ENCODE measurements around the gene TECPR2.

TECPR2 gene

GRCh38 chr14:102464006-102464405 is 101.3 kb downstream of the TECPR2 start:
- no peak for DNase-seq (ENCODE audit: low spot score)

- DNase-seq (ENCODE audit: low spot score) = no peak
Observed at GRCh38 chr14:102464846-102465341, 102.2 kb downstream of the TECPR2 start.

- DNase-seq (ENCODE audit: low spot score) = no peak
Observed at GRCh38 chr14:102469261-102469660, 106.5 kb downstream of the TECPR2 start.

- peak; percentile 33 for DNase-seq (ENCODE audit: low spot score)
Observed at GRCh38 chr14:102471921-102472790, 109.4 kb downstream of the TECPR2 start.

- DNase-seq (ENCODE audit: low spot score) = peak; percentile 75
Observed at GRCh38 chr14:102472791-102473150, 110.0 kb downstream of the TECPR2 start.

GRCh38 chr14:102473559-102473958 is 110.8 kb downstream of the TECPR2 start:
- no peak for DNase-seq (ENCODE audit: low spot score)

- peak; percentile 63 for DNase-seq (ENCODE audit: low spot score)
Observed at GRCh38 chr14:102474934-102475333, 112.2 kb downstream of the TECPR2 start.

- DNase-seq (ENCODE audit: low spot score) = no peak
Observed at GRCh38 chr14:102479107-102479506, 116.4 kb downstream of the TECPR2 start.

- DNase-seq (ENCODE audit: low spot score) = peak; percentile 88
Observed at GRCh38 chr14:102479777-102480176, 117.0 kb downstream of the TECPR2 start.

- DNase-seq (ENCODE audit: low spot score) = no peak
Observed at GRCh38 chr14:102481371-102481770, 118.6 kb downstream of the TECPR2 start.

- no peak for DNase-seq (ENCODE audit: low spot score)
Observed at GRCh38 chr14:102481791-102482238, 119.1 kb downstream of the TECPR2 start.

GRCh38 chr14:102484316-102484715 is 121.6 kb downstream of the TECPR2 start:
- no peak for DNase-seq (ENCODE audit: low spot score)

- no peak for DNase-seq (ENCODE audit: low spot score)
Observed at GRCh38 chr14:102485693-102486512, 123.2 kb downstream of the TECPR2 start.

GRCh38 chr14:102486513-102487203 is 123.9 kb downstream of the TECPR2 start:
- DNase-seq (ENCODE audit: low spot score) = no peak

GRCh38 chr14:102487204-102487577 is 124.5 kb downstream of the TECPR2 start:
- no peak for DNase-seq (ENCODE audit: low spot score)

GRCh38 chr14:102490456-102490855 is 127.7 kb downstream of the TECPR2 start:
- no peak for DNase-seq (ENCODE audit: low spot score)

GRCh38 chr14:102491366-102491765 is 128.6 kb downstream of the TECPR2 start:
- DNase-seq (ENCODE audit: low spot score) = no peak

- DNase-seq (ENCODE audit: low spot score) = no peak
Observed at GRCh38 chr14:102491786-102492530, 129.2 kb downstream of the TECPR2 start.

- no peak for DNase-seq (ENCODE audit: low spot score)
Observed at GRCh38 chr14:102492531-102492910, 129.8 kb downstream of the TECPR2 start.

GRCh38 chr14:102493096-102493495 is 130.4 kb downstream of the TECPR2 start:
- DNase-seq (ENCODE audit: low spot score) = no peak

- DNase-seq (ENCODE audit: low spot score) = no peak
Observed at GRCh38 chr14:102493585-102493984, 130.8 kb downstream of the TECPR2 start.

All from cerebellar cortex (tissue), 1 donor.